OCI-LY7 (cell line): ENCODE results near the gene WFS1. TPM values are rescaled to one million over a fixed set of nuclear protein-coding genes. Genes with fewer than 3 reads are reported as not detected.

Experiments used
- BruUV-seq: library from RNA; stranded (reverse); fragments of 400-500 nt; replicated peaks from 2 replicates; lab custom pipeline; 2021; lab: Mats Ljungman, UMichigan
- CTCF ChIA-PET: fragments of 300-600 bp; sonication (Branson Sonifier 250); formaldehyde crosslinking; loops from one replicate; lab custom pipeline; 2022; ENCODE audit warnings: antibody characterized with exemption; ENCODE audit not compliant: unreplicated experiment; lab: Charles Lee
- POLR2A ChIA-PET: fragments of 300-600 bp; sonication (Branson Sonifier 250); formaldehyde crosslinking; loops from one replicate; lab custom pipeline; 2022; ENCODE audit warnings: antibody characterized with exemption; lab: Charles Lee
- DNase-seq: peaks from one replicate; pipeline ENCODE4 v3.0.0-alpha.2; 2015; ENCODE audit warnings: low spot score
- H2AFZ ChIP-seq: fragments of 200-600 bp; sonication (generic), shearing (Covaris generic); 2 replicates; pipeline ENCODE4 v1.6.1; 2014; ENCODE audit warnings: mild to moderate bottlenecking, antibody characterized with exemption, low read length, moderate library complexity
- H3K27ac ChIP-seq: fragments of 200-600 bp; sonication (generic); 2 replicates; pipeline ENCODE4 v1.5.1; 2014; ENCODE audit warnings: mixed run types, low read depth, mild to moderate bottlenecking, moderate library complexity, low read length, inconsistent platforms; ENCODE audit not compliant: poor library complexity, severe bottlenecking
- H3K36me3 ChIP-seq: fragments of 200-600 bp; sonication (generic); 2 replicates; pipeline ENCODE4 v1.6.1; 2014; ENCODE audit warnings: mild to moderate bottlenecking, antibody characterized with exemption, low read length, moderate library complexity, mixed read lengths; ENCODE audit not compliant: insufficient read depth
- H3K4me1 ChIP-seq: fragments of 200-600 bp; sonication (generic); 2 replicates; pipeline ENCODE4 v1.5.1; 2014; ENCODE audit warnings: mild to moderate bottlenecking, low read length; ENCODE audit not compliant: insufficient read depth, poor library complexity, severe bottlenecking
- H3K4me2 ChIP-seq: fragments of 200-600 bp; sonication (generic); 2 replicates; pipeline ENCODE4 v1.6.1; 2014; ENCODE audit warnings: mild to moderate bottlenecking, low read length
- H3K4me3 ChIP-seq: fragments of 200-600 bp; sonication (generic); 2 replicates; pipeline ENCODE4 v1.5.1; 2014; ENCODE audit warnings: mild to moderate bottlenecking, low read depth, low read length; ENCODE audit not compliant: poor library complexity, severe bottlenecking
- H3K79me2 ChIP-seq: fragments of 200-600 bp; sonication (generic); 2 replicates; pipeline ENCODE4 v1.6.1; 2016; ENCODE audit warnings: low read depth, mild to moderate bottlenecking, low read length, moderate library complexity, mixed read lengths; ENCODE audit not compliant: insufficient read depth
- H3K9me2 ChIP-seq: fragments of 200-600 bp; sonication (generic); 2 replicates; pipeline ENCODE4 v1.6.1; 2016; ENCODE audit warnings: mild to moderate bottlenecking, low read length, mixed read lengths; ENCODE audit not compliant: insufficient read depth
- H3K9me3 ChIP-seq: fragments of 200-600 bp; sonication (generic); 2 replicates; pipeline ENCODE4 v1.6.1; 2014; ENCODE audit warnings: mild to moderate bottlenecking, mixed run types, low read length, mixed read lengths
- H4K20me1 ChIP-seq: fragments of 200-600 bp; sonication (generic); 2 replicates; pipeline ENCODE4 v1.6.1; 2014; ENCODE audit warnings: mild to moderate bottlenecking, antibody characterized with exemption, low read length, moderate library complexity, mixed read lengths; ENCODE audit not compliant: insufficient read depth
- EZH2phosphoT487 ChIP-seq: fragments of 200-600 bp; sonication (generic); IDR thresholded peaks from 2 replicates; pipeline ENCODE4 v1.6.1; 2018; ENCODE audit warnings: low read depth, borderline replicate concordance, mild to moderate bottlenecking, mixed run types, antibody characterized with exemption, low read length, moderate library complexity, mixed read lengths
- intact Hi-C: fragments of 100-400 bp; cut with micrococcal nuclease; formaldehyde crosslinking; loops from one replicate; pipeline ENCODE4 v1.10.0; 2022; ENCODE audit not compliant: unreplicated experiment
- total RNA-seq, 2 experiments: library from RNA; depleted of rRNA in 1 of 2; stranded (reverse); fragments of >200 nt in 1 of 2; shearing (Covaris generic) in 1 of 2; gene quantifications; 2 replicates each; pipeline ENCODE4 v1.2.3, GENCODE V29; 2014 to 2022
- TF ChIP-seq, protein P1 (sequence below): fragments of 200-600 bp; sonication (generic); conservative IDR thresholded peaks from 2 replicates; pipeline ENCODE4 v1.5.1; 2014; ENCODE audit warnings: mild to moderate bottlenecking, antibody characterized with exemption, low read length, moderate library complexity, mixed read lengths

Gene WFS1
- total RNA-seq, 2 experiments from 2014 or later: 6.1 to 14.5 TPM

GRCh38 chr4:6256141-6256540, 13.5 kb upstream of the WFS1 start:
- no peak overlapping the region for H3K27ac ChIP-seq
- no peaks in the 10 kb centered on the region for H3K9me2 ChIP-seq
- no peaks in the 10 kb centered on the region for H4K20me1 ChIP-seq
- H3K4me2 ChIP-seq: no peak overlapping the region
- TF ChIP-seq, protein P1, sequence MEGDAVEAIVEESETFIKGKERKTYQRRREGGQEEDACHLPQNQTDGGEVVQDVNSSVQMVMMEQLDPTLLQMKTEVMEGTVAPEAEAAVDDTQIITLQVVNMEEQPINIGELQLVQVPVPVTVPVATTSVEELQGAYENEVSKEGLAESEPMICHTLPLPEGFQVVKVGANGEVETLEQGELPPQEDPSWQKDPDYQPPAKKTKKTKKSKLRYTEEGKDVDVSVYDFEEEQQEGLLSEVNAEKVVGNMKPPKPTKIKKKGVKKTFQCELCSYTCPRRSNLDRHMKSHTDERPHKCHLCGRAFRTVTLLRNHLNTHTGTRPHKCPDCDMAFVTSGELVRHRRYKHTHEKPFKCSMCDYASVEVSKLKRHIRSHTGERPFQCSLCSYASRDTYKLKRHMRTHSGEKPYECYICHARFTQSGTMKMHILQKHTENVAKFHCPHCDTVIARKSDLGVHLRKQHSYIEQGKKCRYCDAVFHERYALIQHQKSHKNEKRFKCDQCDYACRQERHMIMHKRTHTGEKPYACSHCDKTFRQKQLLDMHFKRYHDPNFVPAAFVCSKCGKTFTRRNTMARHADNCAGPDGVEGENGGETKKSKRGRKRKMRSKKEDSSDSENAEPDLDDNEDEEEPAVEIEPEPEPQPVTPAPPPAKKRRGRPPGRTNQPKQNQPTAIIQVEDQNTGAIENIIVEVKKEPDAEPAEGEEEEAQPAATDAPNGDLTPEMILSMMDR: no peak
- no peak for TF ChIP-seq EZH2phosphoT487
- H3K79me2 ChIP-seq: no peaks in the 10 kb centered on the region
- H3K36me3 ChIP-seq: no peaks in the 10 kb centered on the region
- ChIA-PET POLR2A (no interaction called here), CTCF (interaction anchor here (0.6 kb wide), 1 partner anchor 65 kb away, joined by 3 read pairs; no protein-coding TSS in a partner anchor)
- peaks cover 29% of the 10 kb centered on the region for H3K4me1 ChIP-seq
- no peak overlapping the region for H2AFZ ChIP-seq
- no peak overlapping the region for H3K4me3 ChIP-seq
- DNase-seq: no peak
- no peaks in the 10 kb centered on the region for H3K9me3 ChIP-seq
- no TSS peak for BruUV-seq
- intact Hi-C loops: no loop called here

GRCh38 chr4:6257247-6258025, 12.2 kb upstream of the WFS1 start:
- no peak for TF ChIP-seq EZH2phosphoT487
- TF ChIP-seq, protein P1: no peak
- Histone ChIP-seq H3K4me2 (no peak overlapping the region), H2AFZ (no peak overlapping the region), H3K27ac (no peak overlapping the region), H4K20me1 (no peaks in the 10 kb centered on the region), H3K36me3 (no peaks in the 10 kb centered on the region), H3K4me3 (no peak overlapping the region), H3K4me1 (peaks cover 29% of the 10 kb centered on the region), H3K79me2 (no peaks in the 10 kb centered on the region), H3K9me3 (no peaks in the 10 kb centered on the region), H3K9me2 (no peaks in the 10 kb centered on the region)
- no peak for DNase-seq
- BruUV-seq: no TSS peak
- ChIA-PET CTCF (interaction anchor here (1.6 kb wide), 1 partner anchor 8 kb away, joined by 4 read pairs; no protein-coding TSS in a partner anchor), POLR2A (interaction anchor here (1.1 kb wide), 1 partner anchor 15 kb away, joined by 3 read pairs; no protein-coding TSS in a partner anchor)
- intact Hi-C loops: no loop called here

DNA sequence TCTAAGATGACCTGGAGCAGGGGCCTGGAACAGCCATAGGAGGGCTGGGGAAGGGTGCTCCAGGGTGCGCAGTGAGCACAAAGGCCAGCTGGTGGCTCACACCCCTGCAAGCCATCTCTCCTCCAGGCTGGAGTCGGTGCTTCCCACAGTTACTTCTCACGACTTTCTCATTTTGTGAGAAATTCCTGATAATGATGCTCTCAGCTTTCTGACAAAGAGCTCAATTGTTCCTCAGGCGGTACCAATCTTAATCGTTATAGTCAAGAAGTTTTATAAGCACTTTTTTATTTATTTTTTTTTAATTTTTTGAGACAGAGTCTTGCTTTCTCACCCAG, 11.7 kb upstream of the WFS1 start:
- H3K9me2 ChIP-seq: no peaks in the 10 kb centered on the region
- TF ChIP-seq EZH2phosphoT487: no peak
- TF ChIP-seq, protein P1: no peak
- intact Hi-C loops: no loop called here
- no peak overlapping the region for H3K4me2 ChIP-seq
- no TSS peak for BruUV-seq
- no peaks in the 10 kb centered on the region for H3K79me2 ChIP-seq
- no peaks in the 10 kb centered on the region for H3K36me3 ChIP-seq
- H3K9me3 ChIP-seq: no peaks in the 10 kb centered on the region
- H4K20me1 ChIP-seq: no peaks in the 10 kb centered on the region
- POLR2A ChIA-PET: interaction anchor here (1.1 kb wide), 1 partner anchor 15 kb away, joined by 3 read pairs; no protein-coding TSS in a partner anchor
- H3K27ac ChIP-seq: no peak overlapping the region
- CTCF ChIA-PET: interaction anchor here (1.6 kb wide), 1 partner anchor 8 kb away, joined by 4 read pairs; no protein-coding TSS in a partner anchor
- no peak overlapping the region for H3K4me3 ChIP-seq
- H2AFZ ChIP-seq: no peak overlapping the region
- DNase-seq: no peak
- peaks cover 29% of the 10 kb centered on the region for H3K4me1 ChIP-seq
